ENCODE results near the gene TRMT61A.

The TRMT61A gene

GRCh38 chr14:103543721-103544387 lies 14.9 kb downstream of the TRMT61A start:
- peak overlapping the region; percentile 58 for H3K27ac ChIP-seq
- peak; percentile 84; the same call in 1 of the 2 replicates for TF ChIP-seq ZFX (IDR thresholded peaks at IDR 0.05)
- no peak for TF ChIP-seq CTCF (conservative IDR thresholded peaks at IDR 0.05)

- TF ChIP-seq ZFX (IDR thresholded peaks at IDR 0.05), result no peak
- TF ChIP-seq CTCF (conservative IDR thresholded peaks at IDR 0.05), result no peak
- H3K27ac ChIP-seq, result peak overlapping the region; percentile 58
Observed at GRCh38 chr14:103544388-103545218, 15.6 kb downstream of the TRMT61A start.

GRCh38 chr14:103545219-103545914 lies 16.4 kb downstream of the TRMT61A start:
- no peak overlapping the region for H3K27ac ChIP-seq

GRCh38 chr14:103545915-103546651 lies 17.1 kb downstream of the TRMT61A start:
- TF ChIP-seq ZFX (IDR thresholded peaks at IDR 0.05) (no peak), CTCF (conservative IDR thresholded peaks at IDR 0.05) (no peak)
- H3K27ac ChIP-seq, result no peak overlapping the region

More at GRCh38 chr14:103545219-103545914, 16.4 kb downstream of the TRMT61A start:
- TF ChIP-seq CTCF (conservative IDR thresholded peaks at IDR 0.05), result no peak
- no peak for TF ChIP-seq ZFX (IDR thresholded peaks at IDR 0.05)

- no peak overlapping the region for H3K27ac ChIP-seq
- TF ChIP-seq CTCF (conservative IDR thresholded peaks at IDR 0.05), result peak; percentile 92
- no peak for TF ChIP-seq ZFX (IDR thresholded peaks at IDR 0.05)
Observed at GRCh38 chr14:103546652-103547454, 17.9 kb downstream of the TRMT61A start.

GRCh38 chr14:103547455-103547940 lies 18.5 kb downstream of the TRMT61A start:
- no peak for TF ChIP-seq CTCF (conservative IDR thresholded peaks at IDR 0.05)
- no peak for TF ChIP-seq ZFX (IDR thresholded peaks at IDR 0.05)
- no peak overlapping the region for H3K27ac ChIP-seq

Data from C4-2B (cell line).